ENCODE results near the gene CFAP61. TPM values are rescaled to one million over a fixed set of nuclear protein-coding genes. Genes with fewer than 3 reads are reported as not detected.

CFAP61 gene
- total RNA-seq, 1 donor from 2014 or later, result 36.9 TPM

DNA sequence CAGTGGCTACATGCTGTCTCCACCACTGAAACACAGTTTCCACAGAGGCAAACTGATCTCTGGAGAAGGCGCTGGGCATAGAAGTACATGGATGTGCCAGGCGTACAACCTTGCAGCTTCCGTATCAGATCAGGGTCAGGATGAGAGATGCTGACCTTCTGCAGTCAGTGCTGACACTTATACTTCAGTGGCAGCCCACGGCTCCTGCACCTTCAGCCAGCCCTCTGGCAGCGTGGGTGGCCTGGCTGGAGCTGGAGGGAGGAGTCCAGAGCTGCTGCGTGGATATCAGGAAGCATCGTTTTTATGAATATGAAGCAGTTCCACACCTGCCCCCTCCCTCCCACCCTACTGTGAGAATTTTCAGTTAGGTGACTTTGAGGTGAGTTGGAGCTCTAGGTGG lies 149.3 kb downstream of the CFAP61 start:
- intact Hi-C loops (cut with DNase I), result no loop called here
- no peak for DNase-seq

DNA sequence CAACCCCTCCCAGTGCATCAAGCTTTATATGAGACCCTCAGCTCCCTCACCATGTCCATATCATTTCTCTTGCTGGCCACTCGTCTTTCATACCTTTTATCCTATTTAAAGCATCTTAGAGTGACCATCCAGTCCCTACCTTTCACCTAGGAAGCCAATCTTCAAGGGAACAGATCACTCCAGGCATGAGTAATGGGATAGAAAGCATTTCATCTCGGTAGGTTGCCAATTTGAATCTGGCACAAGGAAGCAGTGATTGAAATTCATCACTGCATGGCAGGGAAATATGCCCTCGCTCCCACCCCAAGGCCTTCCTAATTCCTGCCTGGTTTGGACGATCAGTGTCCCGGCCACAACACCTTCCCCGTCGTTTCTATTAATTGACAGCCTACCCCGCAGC lies 150.4 kb downstream of the CFAP61 start:
- intact Hi-C loops (cut with DNase I), result no loop called here
- DNase-seq, result no peak

More for the DNA sequence above, 149.3 kb downstream of the CFAP61 start:
- peak; percentile 48 for ATAC-seq (ENCODE audit: poor library complexity)

DNA sequence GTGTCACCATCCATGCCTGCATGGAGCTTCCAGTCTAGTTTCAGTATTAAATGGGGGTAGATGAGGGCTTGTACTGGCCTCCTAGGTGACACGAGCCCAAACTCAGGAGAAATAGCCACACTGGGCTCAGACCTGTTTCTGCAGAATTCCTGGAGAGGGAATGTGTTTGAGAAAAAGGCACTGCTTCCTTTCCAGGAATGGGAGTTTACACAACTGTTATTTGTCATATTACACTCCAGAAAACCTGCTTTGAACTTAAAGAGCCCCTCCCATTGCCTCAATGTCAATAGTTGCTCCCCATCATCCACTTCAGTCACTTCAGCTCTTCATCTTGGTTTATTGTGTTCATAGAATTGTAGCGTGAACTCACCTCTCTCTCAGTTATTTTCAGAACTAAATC lies 151.5 kb downstream of the CFAP61 start:
- ATAC-seq (ENCODE audit: poor library complexity), result no peak
- no peak for DNase-seq
- intact Hi-C loops (cut with DNase I), result no loop called here

More for the DNA sequence above, 150.4 kb downstream of the CFAP61 start:
- ATAC-seq (ENCODE audit: poor library complexity), result no peak

DNA sequence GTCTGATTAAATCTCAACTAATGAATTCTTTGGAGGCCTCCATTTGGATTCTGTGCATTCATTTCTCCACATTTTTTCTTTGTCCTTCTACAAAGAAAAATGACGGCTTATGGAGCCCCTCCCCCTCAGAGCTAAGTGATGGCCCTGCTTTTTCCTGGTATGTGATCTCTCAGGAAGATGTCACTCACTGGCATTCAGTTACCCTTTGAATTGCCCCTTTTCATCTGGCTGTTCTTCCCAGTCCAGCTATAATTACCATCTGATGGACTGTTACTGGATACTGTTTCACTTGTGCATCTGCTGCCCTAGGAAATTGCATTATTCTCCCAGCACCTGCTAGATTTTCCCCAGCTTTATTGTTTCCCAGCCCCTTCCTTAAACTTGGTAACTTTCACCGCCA lies 151.9 kb downstream of the CFAP61 start:
- ATAC-seq (ENCODE audit: poor library complexity), result no peak
- intact Hi-C loops (cut with DNase I), result no loop called here
- no peak for DNase-seq

DNA sequence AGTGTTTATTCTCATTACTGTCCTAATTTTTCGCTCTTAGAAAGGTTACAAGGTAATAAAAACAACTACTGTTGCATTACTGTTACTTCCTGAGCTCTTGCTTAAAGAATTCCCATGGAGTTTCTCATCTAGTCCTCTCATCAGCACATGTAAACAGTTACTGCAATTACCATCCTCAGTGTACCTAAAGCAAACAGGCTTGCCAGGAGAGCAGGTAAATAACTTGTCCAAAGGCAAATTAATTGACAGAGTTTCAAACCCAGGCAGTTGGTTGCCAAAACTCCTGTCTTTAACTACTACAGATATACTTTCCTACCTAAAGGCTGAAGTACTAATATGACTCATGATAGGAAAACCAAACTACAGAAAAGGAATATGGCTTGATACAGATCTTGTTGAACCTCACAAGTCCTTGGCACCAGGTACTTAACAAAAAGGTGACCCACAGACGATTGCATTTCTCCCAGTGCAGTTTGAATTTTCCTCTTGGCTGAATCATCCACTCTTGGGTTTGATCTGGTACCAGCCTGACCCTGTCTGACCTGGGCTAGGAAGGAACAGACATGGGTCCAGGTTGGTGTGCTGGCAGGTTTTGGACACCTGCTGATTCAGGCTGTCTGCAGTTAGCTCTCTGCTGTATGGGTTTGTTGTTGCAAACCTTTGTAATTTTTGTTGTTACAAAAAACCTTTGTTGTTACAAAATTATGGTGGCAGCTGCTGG lies 153.0 kb downstream of the CFAP61 start:
- ATAC-seq (ENCODE audit: poor library complexity), result no peak
- DNase-seq, result no peak
- intact Hi-C loops (cut with DNase I), result no loop called here

DNA sequence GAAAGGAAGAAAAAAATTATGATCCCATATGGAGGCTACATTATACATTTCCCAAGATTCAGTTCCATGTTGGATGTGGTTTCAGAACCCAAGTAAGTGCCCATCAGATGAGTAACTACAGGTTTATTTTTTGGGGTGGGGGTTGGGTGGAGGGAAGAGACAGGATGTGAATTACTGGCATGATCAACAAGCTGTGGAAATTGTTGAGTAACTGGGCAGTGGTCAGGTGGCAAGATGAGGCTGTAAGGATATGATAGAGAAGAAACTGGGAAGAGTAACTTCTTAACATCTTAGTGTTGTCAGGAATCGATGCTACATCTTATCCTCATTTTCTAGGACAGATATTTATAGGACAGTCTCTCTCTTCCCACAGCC lies 153.5 kb downstream of the CFAP61 start:
- intact Hi-C loops (cut with DNase I), result no loop called here
- DNase-seq (no peak), ATAC-seq (ENCODE audit: poor library complexity) (no peak)

DNA sequence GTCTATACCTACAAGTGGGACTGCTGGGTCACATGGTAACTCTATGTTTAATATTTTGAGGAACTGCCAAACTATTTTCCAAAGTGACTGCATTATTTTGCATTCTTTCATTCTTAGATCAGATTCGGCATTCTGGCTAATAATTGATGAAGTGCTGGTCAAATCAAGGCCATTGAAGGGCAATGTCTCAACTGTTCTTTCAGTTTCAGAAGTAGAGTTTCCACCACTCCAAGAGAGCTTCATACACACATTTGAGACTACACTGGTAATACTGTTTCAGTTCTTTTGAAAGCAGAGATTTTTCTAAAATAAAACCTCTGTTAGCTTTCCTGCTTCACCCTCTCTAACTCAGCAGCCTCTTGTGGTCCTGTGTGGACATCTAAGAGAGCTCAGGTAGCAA lies 154.5 kb downstream of the CFAP61 start:
- intact Hi-C loops (cut with DNase I), result no loop called here
- DNase-seq (no peak), ATAC-seq (ENCODE audit: poor library complexity) (no peak)

DNA sequence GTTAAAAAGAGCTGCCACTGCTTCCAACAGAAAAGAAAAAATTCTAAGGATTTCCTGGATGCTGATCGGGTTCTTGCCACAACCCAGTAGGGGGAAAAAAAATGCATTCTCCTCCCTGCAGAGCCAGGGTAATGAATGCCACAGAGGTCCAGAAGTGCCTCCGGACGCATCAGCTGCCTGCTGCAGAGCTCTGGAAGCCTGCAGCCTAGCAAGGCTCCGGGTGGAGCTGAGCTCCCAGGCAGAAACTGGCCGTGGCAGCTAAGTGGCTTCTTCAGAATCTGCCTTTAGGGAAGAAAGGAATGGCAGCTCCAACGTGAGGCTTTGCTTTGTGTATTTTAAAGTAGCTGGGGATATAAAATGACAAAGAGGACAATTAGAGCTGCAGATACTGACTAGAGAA lies 155.0 kb downstream of the CFAP61 start:
- no peak for DNase-seq
- intact Hi-C loops (cut with DNase I), result no loop called here
- peak; percentile 42 for ATAC-seq (ENCODE audit: poor library complexity)

DNA sequence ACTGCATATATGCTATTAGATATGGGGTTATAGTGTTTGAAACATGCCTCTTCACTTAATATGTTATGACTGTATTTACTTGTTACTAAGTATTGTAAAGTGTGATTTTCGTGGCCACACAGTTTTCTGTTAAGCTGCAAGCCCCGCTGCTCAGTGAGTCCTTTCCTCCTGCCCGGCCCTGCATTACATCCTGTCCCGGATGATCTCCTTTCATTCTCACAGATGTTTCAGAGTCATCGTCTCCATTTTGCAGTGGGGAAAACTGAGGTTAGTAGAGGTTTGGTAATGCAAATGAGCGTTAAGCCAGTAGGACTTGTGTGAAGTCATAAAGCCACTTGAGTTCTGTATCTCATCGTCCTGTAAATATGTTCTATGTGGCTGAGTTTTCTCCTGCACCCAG lies 155.5 kb downstream of the CFAP61 start:
- intact Hi-C loops (cut with DNase I), result no loop called here
- no peak for ATAC-seq (ENCODE audit: poor library complexity)
- no peak for DNase-seq

DNA sequence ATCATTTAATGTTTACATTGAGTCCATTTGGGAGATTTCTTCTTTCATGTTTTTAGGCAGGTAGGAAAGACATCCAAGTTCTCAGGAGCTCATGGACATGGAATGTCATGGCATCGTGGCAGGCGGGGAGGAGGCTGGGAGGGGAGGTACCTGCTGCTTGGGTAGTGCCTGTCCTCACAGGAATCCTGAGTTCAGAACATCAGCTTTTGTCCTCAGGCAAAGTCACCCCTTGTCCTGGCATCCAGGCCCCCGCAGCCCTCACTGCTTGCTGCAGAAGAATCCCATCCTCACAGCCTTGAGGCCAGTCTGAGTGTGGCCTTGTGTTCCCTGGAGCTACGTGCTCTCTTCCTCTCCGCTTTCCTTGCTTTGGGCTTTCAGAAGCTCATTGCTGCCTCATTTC lies 157.4 kb downstream of the CFAP61 start:
- no peak for DNase-seq
- intact Hi-C loops (cut with DNase I), result no loop called here
- no peak for ATAC-seq (ENCODE audit: poor library complexity)

DNA sequence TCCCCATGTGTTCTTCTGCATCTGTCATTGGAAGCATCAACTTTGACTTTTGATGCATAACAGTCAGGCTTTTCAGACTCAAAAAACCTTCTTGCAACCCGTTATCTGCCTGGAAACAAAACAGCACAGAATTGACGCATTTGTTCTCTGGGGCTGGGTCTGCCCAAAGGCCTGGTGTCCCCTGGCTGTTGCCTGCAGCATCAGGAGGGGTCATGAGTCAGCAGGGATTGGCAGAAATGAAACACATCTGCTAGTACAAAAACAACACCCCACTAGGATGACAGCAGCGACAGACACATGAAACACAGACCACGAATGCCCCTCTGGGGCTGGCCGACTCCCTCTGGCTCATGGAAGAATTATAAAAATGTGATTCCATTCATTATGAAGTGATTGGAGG lies 158.0 kb downstream of the CFAP61 start:
- intact Hi-C loops (cut with DNase I), result no loop called here
- peak; percentile 46 for ATAC-seq (ENCODE audit: poor library complexity)
- DNase-seq, result no peak

DNA sequence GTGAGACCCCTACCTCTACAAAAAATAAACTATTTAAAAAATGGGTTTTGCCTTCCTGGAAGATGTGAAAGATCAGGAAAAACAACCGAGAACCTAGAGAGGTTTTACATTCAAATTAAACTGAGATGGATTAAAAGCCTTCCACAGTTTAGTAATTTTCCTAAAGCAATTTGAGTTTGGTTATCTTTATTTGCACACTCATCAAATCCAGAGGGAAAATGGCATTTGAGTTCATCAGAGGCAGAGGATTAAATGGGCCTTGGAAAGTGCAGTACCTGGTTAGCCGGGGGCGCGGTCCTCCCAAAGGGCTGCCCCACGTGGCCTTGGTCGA lies 158.6 kb downstream of the CFAP61 start:
- intact Hi-C loops (cut with DNase I), result no loop called here
- no peak for DNase-seq
- no peak for ATAC-seq (ENCODE audit: poor library complexity)

DNA sequence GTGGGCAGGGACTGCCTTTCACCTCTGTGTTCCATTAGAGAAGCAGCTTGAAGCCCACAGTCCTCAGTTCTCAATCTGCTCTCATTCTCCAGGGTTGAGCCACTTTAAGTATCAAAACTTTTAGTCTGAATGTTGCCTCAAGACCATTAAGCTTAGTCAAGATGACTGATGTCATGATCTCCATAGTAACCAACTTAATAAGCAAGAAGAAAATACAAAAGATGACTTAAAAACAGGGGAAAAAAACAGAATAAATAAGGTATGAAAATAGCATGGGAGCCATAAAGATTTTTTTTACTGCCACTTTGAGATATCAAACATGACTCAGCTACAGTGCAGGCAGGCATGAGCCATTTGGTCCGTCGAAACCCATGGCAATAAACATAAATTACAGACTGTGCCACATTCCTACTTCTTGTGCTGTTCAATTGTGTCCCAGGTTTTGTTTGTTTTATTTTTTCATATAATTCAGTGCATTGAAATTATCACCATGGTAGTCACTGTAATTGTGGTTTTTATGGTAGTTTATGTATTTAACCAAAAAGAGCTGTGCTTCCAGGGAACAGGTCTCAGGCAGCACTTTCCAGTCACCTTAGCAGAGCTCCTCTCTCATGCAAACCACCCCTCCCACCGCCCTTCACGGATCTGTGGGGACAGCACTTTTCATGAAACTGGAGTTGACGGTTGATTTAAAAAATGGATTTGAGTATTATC lies 159.1 kb downstream of the CFAP61 start:
- intact Hi-C loops (cut with DNase I), result no loop called here
- ATAC-seq (ENCODE audit: poor library complexity), result no peak

DNA sequence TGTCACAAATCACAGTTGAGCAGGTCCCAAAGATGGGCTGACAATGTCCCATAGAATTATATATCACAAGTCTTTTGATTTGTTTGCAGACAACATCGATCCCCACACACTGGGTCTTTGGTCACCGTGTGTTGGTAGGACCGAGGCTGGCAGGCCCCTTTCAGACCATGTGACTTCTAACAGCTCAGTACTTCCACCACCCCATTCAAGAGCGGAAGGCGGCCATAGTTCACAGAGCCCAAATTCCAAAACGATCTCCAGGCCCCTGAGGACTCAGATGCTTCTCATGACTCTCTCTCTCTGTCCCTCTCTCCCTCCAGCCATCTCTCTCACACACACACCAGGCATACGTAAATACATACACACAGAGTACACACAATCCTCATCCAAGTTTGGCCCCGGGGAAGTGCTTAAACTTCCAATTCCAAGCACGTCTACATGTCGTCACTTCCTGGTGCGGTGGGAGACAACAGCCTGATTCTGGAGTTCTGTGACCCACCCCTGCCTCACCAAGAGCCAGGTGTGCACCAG lies 159.7 kb downstream of the CFAP61 start:
- ATAC-seq (ENCODE audit: poor library complexity) (no peak), DNase-seq (no peak)
- intact Hi-C loops (cut with DNase I), result no loop called here

More for the DNA sequence above, 159.1 kb downstream of the CFAP61 start:
- DNase-seq, result no peak

DNA sequence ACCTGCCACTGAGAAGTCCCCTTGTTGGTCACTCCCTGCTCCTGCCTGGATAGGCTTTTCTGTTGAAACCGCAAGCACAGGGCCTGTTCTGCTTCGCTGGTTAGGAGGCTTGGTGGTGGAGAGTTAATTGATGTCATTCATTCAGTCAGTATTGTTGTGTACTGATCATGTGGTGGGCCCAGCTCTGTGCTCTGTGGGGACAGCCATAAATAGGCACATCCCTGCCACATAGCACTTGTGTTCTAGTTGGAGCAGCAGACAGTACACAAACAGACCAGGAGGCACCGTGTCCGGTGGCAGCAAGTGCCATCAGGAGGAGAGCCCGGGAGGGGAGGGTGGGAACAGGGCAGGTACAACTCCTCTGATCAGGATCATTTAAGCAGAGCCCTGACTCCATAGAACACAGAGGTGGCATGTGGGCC lies 160.4 kb downstream of the CFAP61 start:
- intact Hi-C loops (cut with DNase I), result no loop called here
- DNase-seq (peak; percentile 57), ATAC-seq (ENCODE audit: poor library complexity) (peak; percentile 59)

DNA sequence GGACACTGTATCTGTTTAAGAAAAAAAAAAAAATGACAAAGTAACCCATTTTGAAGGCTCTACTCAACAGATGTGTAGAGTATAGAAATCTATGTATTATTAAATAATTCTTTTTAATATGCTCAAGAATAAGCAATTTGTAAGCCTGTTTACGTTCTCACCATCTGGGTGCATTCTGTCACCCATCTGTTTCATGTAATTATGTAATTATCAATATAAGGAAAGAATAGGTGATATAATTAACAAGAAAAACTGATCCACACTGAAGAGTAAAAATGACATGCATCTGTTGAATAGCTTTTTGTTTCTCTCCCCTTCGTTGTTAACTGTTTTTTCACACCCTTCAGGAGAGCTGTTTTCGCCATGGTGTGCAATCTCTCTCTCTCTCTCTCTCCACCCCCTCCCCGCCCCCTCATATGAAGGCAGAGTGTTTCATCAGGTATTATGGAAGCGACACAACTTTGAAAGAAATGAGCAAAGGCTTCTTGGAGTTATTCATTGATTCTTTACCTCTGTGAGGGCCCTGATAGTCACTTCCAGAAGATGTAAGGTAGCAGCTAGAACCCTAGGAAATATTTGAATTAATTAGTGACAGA lies 161.3 kb downstream of the CFAP61 start:
- intact Hi-C loops (cut with DNase I), result no loop called here
- DNase-seq, result no peak
- ATAC-seq (ENCODE audit: poor library complexity), result no peak

DNA sequence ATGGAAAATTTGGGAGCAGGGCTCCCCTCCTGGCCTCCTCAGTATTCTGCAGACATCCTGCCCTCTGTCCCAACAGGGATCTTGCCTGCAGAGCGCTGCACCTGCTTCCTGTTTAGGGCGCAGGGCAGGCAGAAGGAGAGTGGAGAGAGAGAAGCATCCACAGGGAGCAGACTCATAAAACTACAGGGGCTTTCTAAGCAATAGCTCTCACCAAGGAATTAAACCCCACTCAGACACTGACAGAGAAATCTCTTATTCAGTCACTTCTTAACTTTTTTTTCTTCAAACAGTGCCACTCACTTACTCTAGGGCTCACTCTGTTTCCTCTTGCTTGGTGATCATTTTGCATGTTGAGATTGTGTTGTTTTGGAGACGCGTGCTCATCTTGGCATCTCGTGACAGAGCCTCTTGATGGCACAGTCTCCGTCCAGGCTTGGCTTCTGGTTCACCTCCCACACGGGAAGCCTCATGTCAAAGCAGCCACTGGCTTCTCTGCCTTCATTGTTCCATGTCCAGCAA lies 162.5 kb downstream of the CFAP61 start:
- intact Hi-C loops (cut with DNase I), result loop anchor here (5.0 kb wide), 1 partner anchor 128 kb away; no protein-coding TSS in a partner anchor
- ATAC-seq (ENCODE audit: poor library complexity) (peak; percentile 55), DNase-seq (no peak)

DNA sequence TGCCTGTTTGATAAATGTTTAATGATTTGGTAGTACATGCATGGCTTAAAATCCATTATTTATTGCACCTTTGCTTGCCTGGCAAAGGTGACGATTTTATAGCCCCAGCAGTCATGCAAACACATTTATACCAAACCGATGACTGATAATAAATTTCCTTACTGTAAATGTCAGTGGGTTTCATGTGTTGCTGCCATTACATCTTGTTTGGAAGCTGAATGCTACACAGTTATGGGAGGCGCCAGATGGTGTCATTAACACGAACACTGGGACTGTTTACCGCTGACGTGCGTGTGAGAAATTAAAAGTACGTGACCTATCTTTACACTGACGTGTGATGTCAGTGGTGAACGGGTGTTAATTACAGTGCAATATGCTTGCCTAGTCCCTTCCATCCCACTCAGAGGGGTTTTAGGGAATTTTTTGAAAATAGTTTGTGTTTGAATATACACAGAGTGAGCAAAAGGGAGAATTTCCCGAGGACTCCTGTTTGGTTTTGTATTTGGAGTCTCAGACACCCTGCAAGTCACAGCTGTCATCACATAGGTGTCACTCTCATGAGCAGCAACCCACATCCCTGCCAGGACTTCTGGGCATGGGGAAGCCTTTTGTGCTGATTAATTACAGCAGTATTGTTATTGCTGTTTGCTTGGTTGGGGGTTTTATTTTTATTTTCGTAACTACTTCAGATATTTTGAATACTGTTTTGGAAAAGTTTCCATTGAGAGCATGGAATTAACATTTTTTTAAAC lies 163.8 kb downstream of the CFAP61 start:
- intact Hi-C loops (cut with DNase I), result loop anchor here (5.0 kb wide), 1 partner anchor 129 kb away; no protein-coding TSS in a partner anchor
- DNase-seq (peak; percentile 53), ATAC-seq (ENCODE audit: poor library complexity) (peak; percentile 88)

DNA sequence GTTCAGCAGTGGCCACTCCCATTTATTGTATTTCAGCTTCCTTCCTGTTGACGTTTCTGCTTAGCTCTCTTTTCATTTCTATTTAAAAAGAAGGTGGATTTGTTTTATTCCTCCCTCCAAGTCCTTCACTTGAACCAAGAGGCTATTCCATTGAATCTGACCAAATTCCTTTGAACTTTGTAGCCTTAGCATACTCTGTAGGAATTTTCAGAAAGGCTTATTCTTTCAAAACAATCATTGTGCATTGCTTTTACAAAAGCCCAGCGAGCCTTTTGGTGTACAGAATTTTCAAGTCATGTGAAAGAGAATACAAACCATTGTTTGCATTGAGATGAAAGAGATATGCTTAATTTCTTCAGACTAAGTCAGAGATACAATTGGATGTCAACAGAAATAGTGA lies 164.6 kb downstream of the CFAP61 start:
- intact Hi-C loops (cut with DNase I), result loop anchor here (5.0 kb wide), 1 partner anchor 130 kb away; no protein-coding TSS in a partner anchor
- ATAC-seq (ENCODE audit: poor library complexity) (no peak), DNase-seq (no peak)

Data from Right ventricle myocardium superior (tissue), 1 donor.